Ovary (tissue), 9 donors: ENCODE data around the gene VTI1B. TPM values are rescaled to one million over a fixed set of nuclear protein-coding genes. Genes with fewer than 3 reads are reported as not detected.
"Not testable (repeated sequence)": the region's sequence is repeated elsewhere in the genome, so short reads cannot be mapped to it uniquely, and the experiment has no call there.

Experiments
- DNase-seq, 5 donors: peaks; one replicate each; pipeline ENCODE4 v3.0.0-alpha.2; 2019 to 2020
- H3K27ac ChIP-seq, 2 donors: fragments of 200-600 bp; one replicate each; pipeline versions ENCODE4 v1.5.1 to v1.8.0; 2019 to 2022
- H3K27me3 ChIP-seq: fragments of 200-600 bp; one replicate; pipeline ENCODE4 v1.8.0; 2022
- H3K36me3 ChIP-seq: fragments of 200-600 bp; sonication (generic); one replicate; pipeline ENCODE4 v1.5.1; 2019
- H3K4me1 ChIP-seq: one replicate; pipeline ENCODE4 v1.8.1; 2013; ENCODE audit warnings: mild to moderate bottlenecking, moderate library complexity; ENCODE audit not compliant: insufficient read depth
- H3K4me3 ChIP-seq: fragments of 200-600 bp; sonication (generic); one replicate; pipeline ENCODE4 v1.5.1; 2017
- H3K9me3 ChIP-seq, 2 donors: fragments of 200-600 bp in 1 of 2; sonication (generic) in 1 of 2; one replicate each; pipeline versions ENCODE4 v1.5.1 to v1.8.1; 2013 to 2019; ENCODE audit warnings: mild to moderate bottlenecking in 1 of 2, moderate library complexity in 1 of 2
- EP300 ChIP-seq: sonication (generic); formaldehyde crosslinking; IDR thresholded peaks from one replicate; pipeline ENCODE4 v1.6.1; 2017; ENCODE audit warnings: antibody characterized with exemption
- POLR2A ChIP-seq: fragments of 450-650 bp; IDR thresholded peaks from one replicate; pipeline ENCODE4 v1.6.1; 2017; ENCODE audit warnings: antibody characterized with exemption, mild to moderate bottlenecking, moderate library complexity
- WGBS, 3 donors: extraction: QIAGEN DNeasy Blood & Tissue Kit in 1 of 3; methylation state at CpG; one replicate each; pipeline versions ENCODE4 v1.1.5 to v1.1.7; 2013 to 2017; 5-methylcytosine and 5-hydroxymethylcytosine counted together
- intact Hi-C, 4 donors: fragments of 100-400 bp; cut with DNase I; formaldehyde crosslinking; loops; one replicate each; pipeline versions ENCODE4 v1.11.0 to v1.15.1; 2022 to 2023
- polyA plus RNA-seq, 2 donors: library from polyadenylated mRNA; stranded (reverse); fragments of 200-250 nt in 1 of 2; fragments of 350-450 nt in 1 of 2; fragmentation: Illumina TruSeq in 1 of 2; extraction: RNeasy Lipid Tissue Mini Kit (QIAGEN cat#74804) in 1 of 2; gene quantifications; one replicate each; pipeline ENCODE4 v1.2.3, GENCODE V29; 2013 to 2014
- total RNA-seq, 7 donors: library from RNA; depleted of rRNA in 2 of 7; stranded (reverse); fragments of >200 nt in 2 of 7; fragmentation: NEBNext Ultra II Directional in 3 of 7; extraction: Animal tissue kit (Norgen Biotek cat#: 25700) in 3 of 7; gene quantifications; one replicate each; pipeline versions ENCODE4 v1.1.0 to v1.2.4, GENCODE V29; 2016 to 2023
- TF ChIP-seq, protein P1 (sequence below), 3 donors: fragments of 450-650 bp in 2 of 3; fragments of 200-600 bp in 1 of 3; IDR thresholded peaks; one replicate each; pipeline versions ENCODE4 v1.5.1 to v1.8.0; 2016 to 2022; ENCODE audit warnings: antibody characterized with exemption in 3 of 3, mild to moderate bottlenecking in 1 of 3
- donor health status: DM: no; HTN: no; CAD: no; lungs with moderate emphysema.
- donor health status: DM: no; HTN: no; CAD: no.
- donor health status: Bipolar disorder and iron deficiency.
- donor health status: DM: yes; HTN: yes; CAD: no.
- donor health status: DM: no; HTN: no; CAD: no.
- donor health status: DM: yes; HTN: yes; CAD: no.

VTI1B gene
- total and polyA plus RNA-seq, 9 donors = 34.6 to 93.1 (median 64.7) TPM

DNA sequence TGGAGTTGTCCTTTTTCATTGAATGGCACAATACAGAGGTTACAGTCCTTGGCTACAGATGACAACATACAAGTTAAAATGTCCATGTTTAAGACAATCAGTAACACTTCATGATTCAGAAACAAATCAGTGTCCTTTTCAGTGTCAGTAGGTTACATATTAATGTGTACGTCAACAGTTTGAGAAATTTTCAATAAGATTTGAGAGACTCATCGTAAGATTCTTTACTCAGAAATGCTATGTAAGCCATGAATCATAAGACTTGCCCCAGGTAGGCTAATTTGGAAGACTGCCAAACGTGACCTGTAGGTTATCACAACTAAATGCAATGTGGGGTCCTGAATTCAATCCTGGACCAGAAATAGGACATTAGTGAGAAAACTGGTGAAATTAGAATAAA lies 30.8 kb upstream of the VTI1B start:
- intact Hi-C loops = loop anchor here in 3 of 4 donors (5.0 to 10.0 kb wide), 5 partner anchors 120 to 280 kb away; no protein-coding TSS in a partner anchor
- Histone ChIP-seq H3K9me3 (no peaks in the 10 kb centered on the region), H3K4me3 (no peak overlapping the region), H3K4me1 (no peaks in the 10 kb centered on the region), H3K27ac (no peak overlapping the region), H3K36me3 (no peaks in the 10 kb centered on the region), H3K27me3 (no peaks in the 10 kb centered on the region)
- no peak for DNase-seq
- WGBS, 3 donors = 54 to 61% (median 58%) methylated on average over 3 of the region's 3 CpGs
- TF ChIP-seq POLR2A (no peak), EP300 (no peak)
- TF ChIP-seq, protein P1, sequence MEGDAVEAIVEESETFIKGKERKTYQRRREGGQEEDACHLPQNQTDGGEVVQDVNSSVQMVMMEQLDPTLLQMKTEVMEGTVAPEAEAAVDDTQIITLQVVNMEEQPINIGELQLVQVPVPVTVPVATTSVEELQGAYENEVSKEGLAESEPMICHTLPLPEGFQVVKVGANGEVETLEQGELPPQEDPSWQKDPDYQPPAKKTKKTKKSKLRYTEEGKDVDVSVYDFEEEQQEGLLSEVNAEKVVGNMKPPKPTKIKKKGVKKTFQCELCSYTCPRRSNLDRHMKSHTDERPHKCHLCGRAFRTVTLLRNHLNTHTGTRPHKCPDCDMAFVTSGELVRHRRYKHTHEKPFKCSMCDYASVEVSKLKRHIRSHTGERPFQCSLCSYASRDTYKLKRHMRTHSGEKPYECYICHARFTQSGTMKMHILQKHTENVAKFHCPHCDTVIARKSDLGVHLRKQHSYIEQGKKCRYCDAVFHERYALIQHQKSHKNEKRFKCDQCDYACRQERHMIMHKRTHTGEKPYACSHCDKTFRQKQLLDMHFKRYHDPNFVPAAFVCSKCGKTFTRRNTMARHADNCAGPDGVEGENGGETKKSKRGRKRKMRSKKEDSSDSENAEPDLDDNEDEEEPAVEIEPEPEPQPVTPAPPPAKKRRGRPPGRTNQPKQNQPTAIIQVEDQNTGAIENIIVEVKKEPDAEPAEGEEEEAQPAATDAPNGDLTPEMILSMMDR (IDR thresholded peaks at IDR 0.05) = no peak

DNA sequence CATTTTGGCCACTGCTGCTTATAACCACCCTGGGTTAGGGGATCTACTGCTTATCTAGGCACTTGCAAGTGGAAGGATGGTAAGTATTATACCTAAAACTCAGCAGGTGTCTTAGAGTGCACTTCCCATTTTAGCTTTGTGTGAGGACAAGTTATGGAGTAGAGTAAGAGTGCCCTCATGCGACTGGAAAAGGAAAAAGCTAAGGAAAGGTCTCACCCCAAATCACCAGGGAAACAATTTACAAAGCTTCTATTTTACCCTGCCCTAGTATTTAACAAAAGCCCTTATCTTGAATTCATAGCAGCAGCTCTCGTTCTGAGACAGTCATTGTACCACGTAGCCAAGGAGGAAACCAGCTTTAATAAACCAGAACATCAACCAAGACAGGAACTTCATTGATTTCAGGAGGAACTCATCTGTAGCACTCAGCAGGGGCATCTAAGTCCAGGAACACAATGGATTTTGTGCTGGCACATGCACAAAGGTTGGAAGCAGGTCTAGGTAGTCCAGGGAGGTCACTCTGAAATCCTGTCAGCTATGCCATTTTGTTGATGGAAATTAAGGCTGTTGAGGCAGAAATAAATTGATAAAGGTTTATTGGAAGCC lies 30.2 kb upstream of the VTI1B start:
- no peak overlapping the region for H3K4me3 ChIP-seq
- H3K4me1 ChIP-seq = no peaks in the 10 kb centered on the region
- 0% methylated on average over 3 of the region's 3 CpGs for WGBS, 3 donors
- no peak for DNase-seq
- intact Hi-C loops = loop anchor here in 3 of 4 donors (5.0 to 10.0 kb wide), 6 partner anchors 120 to 280 kb away; no protein-coding TSS in a partner anchor
- H3K36me3 ChIP-seq = no peaks in the 10 kb centered on the region
- TF ChIP-seq, protein P1 (IDR thresholded peaks at IDR 0.05) = peak; percentile 38 to 56 (median 45)
- TF ChIP-seq EP300 (no peak), POLR2A (no peak)
- H3K27me3 ChIP-seq = no peaks in the 10 kb centered on the region
- H3K27ac ChIP-seq = no peak overlapping the region
- H3K9me3 ChIP-seq = no peaks in the 10 kb centered on the region

DNA sequence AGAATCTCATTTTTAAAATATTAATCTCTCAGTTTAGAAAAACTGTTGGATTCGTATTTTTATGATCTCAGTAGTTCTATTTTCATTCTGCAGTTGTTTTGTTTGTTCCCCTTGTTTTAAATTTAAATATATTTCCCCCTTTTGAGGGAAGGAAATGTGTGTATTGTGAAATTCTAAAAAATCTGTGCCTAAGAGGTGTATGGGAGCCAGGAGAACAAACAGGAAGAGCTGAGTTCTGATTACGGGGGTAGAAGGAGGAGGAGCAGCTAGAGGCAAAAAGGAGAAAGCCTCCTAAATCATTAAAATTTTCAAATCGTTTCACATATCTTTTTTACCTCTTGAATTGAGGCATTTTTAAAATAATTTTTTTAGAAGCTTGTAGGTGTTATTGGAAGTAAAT lies 29.6 kb upstream of the VTI1B start:
- H3K4me3 ChIP-seq = no peak overlapping the region
- DNase-seq = no peak
- 42 to 54% (median 46%) methylated on average over 3 of the region's 3 CpGs for WGBS, 3 donors
- intact Hi-C loops = loop anchor here in 3 of 4 donors (5.0 to 10.0 kb wide), 5 partner anchors 119 to 279 kb away; no protein-coding TSS in a partner anchor
- TF ChIP-seq, protein P1 (IDR thresholded peaks at IDR 0.05) = no peak
- TF ChIP-seq POLR2A = no peak
- TF ChIP-seq EP300 = no peak
- no peaks in the 10 kb centered on the region for H3K9me3 ChIP-seq
- H3K27me3 ChIP-seq = no peaks in the 10 kb centered on the region
- no peaks in the 10 kb centered on the region for H3K4me1 ChIP-seq
- H3K27ac ChIP-seq = no peak overlapping the region
- no peaks in the 10 kb centered on the region for H3K36me3 ChIP-seq

DNA sequence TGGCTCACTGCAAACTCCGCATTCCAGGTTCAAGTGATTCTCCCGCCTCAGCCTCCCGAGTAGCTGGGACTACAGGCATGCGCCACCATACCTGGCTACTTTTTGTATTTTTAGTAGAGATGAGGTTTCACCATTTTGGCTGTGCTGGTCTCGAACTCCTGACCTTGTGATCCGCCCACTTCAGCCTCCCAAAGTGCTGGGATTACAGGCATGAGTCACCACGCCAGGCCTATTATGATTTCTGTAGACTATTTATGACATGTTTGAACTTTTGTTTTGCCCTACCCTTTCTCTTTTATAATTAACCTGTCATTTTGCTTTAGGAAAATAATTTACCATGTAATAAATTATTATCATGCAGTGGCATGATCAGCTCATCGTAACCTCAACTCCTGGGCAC lies 27.1 kb upstream of the VTI1B start, which contains the start of gene RDH12:
RDH12 (plus strand) TSS at position 395 of the 400 bp plus-strand sequence. CDS start 20,757 bp downstream, outside the sequence.
- H3K27me3 ChIP-seq, H3K4me1 ChIP-seq, H3K9me3 ChIP-seq, H3K4me3 ChIP-seq, H3K36me3 ChIP-seq, H3K27ac ChIP-seq, DNase-seq: not testable (repeated sequence)
- intact Hi-C loops = loop anchor here in 3 of 4 donors (5.0 to 10.0 kb wide), 5 partner anchors 117 to 277 kb away; no protein-coding TSS in a partner anchor
- WGBS, 3 donors = 74 to 79% (median 75%) methylated on average over 8 of the region's 8 CpGs

DNA sequence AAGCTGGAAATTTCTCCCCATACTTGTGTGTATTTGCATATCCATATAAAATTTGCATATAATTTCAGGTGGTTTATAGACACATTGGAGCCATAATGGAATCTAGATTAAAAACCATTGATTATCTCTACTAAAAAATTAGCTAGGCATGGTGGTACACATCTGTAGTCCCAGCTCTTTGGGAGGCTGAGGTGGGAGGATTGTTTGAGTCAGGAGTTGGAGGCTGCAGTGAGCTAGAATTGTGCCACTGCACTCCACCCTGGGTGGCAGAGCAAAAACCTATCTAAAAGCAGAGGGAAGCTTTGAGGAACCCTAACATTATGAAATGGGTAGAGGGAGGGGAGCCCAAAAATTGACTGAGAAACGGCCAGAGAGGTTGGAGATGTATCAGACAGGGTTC lies 23.7 kb upstream of the VTI1B start:
- peaks cover 3% of the 10 kb centered on the region for H3K4me1 ChIP-seq
- H3K9me3 ChIP-seq = no peaks in the 10 kb centered on the region
- no peak overlapping the region for H3K27ac ChIP-seq
- H3K4me3 ChIP-seq = no peak overlapping the region
- no peaks in the 10 kb centered on the region for H3K27me3 ChIP-seq
- WGBS, 3 donors = 52 to 62% (median 54%) methylated on average over 1 of the region's 1 CpG
- intact Hi-C loops = no loop called here
- DNase-seq = no peak
- no peaks in the 10 kb centered on the region for H3K36me3 ChIP-seq
- no peak for TF ChIP-seq EP300
- TF ChIP-seq POLR2A = no peak
- TF ChIP-seq, protein P1 (IDR thresholded peaks at IDR 0.05) = no peak
